DND-41 (cell line): Measurements from ENCODE around the gene PHF19.

Source experiments
- ATAC-seq: fragments of 200-7000 bp; cut with Tn5 transposase; 3 replicates; pipeline ENCODE4 v1.9.1; 2021; ENCODE audit warnings: low read depth; ENCODE audit not compliant: insufficient read depth
- DNase-seq: peaks from one replicate; pipeline ENCODE4 v3.0.0-alpha.2; 2020
- H2AFZ ChIP-seq: 2 replicates; pipeline ENCODE4 v1.6.0; 2012; ENCODE audit warnings: low read depth, low read length
- H3K27ac ChIP-seq: 2 replicates; pipeline ENCODE4 v1.5.1; 2012; ENCODE audit warnings: low read length, inconsistent platforms
- H3K27me3 ChIP-seq: fragments of 200-600 bp; sonication (generic); 2 replicates; pipeline ENCODE4 v1.6.0; 2012; ENCODE audit warnings: low read length, mild to moderate bottlenecking, inconsistent platforms; ENCODE audit not compliant: insufficient read depth, poor library complexity
- H3K36me3 ChIP-seq: 2 replicates; pipeline ENCODE4 v1.5.1; 2012; ENCODE audit warnings: low read length, inconsistent platforms; ENCODE audit not compliant: insufficient read depth
- H3K4me1 ChIP-seq: 2 replicates; pipeline ENCODE4 v1.5.1; 2012; ENCODE audit warnings: mild to moderate bottlenecking, low read length; ENCODE audit not compliant: insufficient read depth
- H3K4me2 ChIP-seq: 2 replicates; pipeline ENCODE4 v1.6.0; 2012; ENCODE audit warnings: mild to moderate bottlenecking, moderate library complexity, low read length, inconsistent platforms; ENCODE audit not compliant: insufficient read depth
- H3K4me3 ChIP-seq, 2 experiments: fragments of 200-600 bp in 1 of 2; shearing (Covaris generic) in 1 of 2; 2 replicates each; pipeline ENCODE4 v1.5.1; 2012 to 2016; ENCODE audit warnings: inconsistent platforms in 2 of 2, low read length in 2 of 2, mild to moderate bottlenecking in 2 of 2, low read depth in 1 of 2, moderate library complexity in 1 of 2
- H3K79me2 ChIP-seq: 2 replicates; pipeline ENCODE4 v1.6.0; 2012; ENCODE audit warnings: low read length, inconsistent platforms; ENCODE audit not compliant: insufficient read depth
- H3K9ac ChIP-seq: 2 replicates; pipeline ENCODE4 v1.6.0; 2012; ENCODE audit warnings: low read depth, mild to moderate bottlenecking, inconsistent platforms, low read length, moderate library complexity
- H3K9me3 ChIP-seq: 2 replicates; pipeline ENCODE4 v1.5.1; 2012; ENCODE audit warnings: low read length, moderate library complexity, mild to moderate bottlenecking, inconsistent platforms; ENCODE audit not compliant: insufficient read depth, severe bottlenecking
- H4K20me1 ChIP-seq: 2 replicates; pipeline ENCODE4 v1.6.0; 2012; ENCODE audit warnings: low read length; ENCODE audit not compliant: insufficient read depth
- EZH2 ChIP-seq: IDR thresholded peaks from 3 replicates; pipeline ENCODE4 v1.6.1; 2012; ENCODE audit warnings: borderline replicate concordance, low read depth, mild to moderate bottlenecking, moderate library complexity, low read length, inconsistent platforms; ENCODE audit not compliant: severe bottlenecking
- TF ChIP-seq, protein P1 (sequence below): IDR thresholded peaks from 2 replicates; pipeline ENCODE4 v1.5.1; 2012; ENCODE audit warnings: borderline replicate concordance, low read length, moderate library complexity, mild to moderate bottlenecking; ENCODE audit not compliant: poor library complexity, severe bottlenecking; ENCODE audit errors: extremely low read depth

PHF19 gene

DNA sequence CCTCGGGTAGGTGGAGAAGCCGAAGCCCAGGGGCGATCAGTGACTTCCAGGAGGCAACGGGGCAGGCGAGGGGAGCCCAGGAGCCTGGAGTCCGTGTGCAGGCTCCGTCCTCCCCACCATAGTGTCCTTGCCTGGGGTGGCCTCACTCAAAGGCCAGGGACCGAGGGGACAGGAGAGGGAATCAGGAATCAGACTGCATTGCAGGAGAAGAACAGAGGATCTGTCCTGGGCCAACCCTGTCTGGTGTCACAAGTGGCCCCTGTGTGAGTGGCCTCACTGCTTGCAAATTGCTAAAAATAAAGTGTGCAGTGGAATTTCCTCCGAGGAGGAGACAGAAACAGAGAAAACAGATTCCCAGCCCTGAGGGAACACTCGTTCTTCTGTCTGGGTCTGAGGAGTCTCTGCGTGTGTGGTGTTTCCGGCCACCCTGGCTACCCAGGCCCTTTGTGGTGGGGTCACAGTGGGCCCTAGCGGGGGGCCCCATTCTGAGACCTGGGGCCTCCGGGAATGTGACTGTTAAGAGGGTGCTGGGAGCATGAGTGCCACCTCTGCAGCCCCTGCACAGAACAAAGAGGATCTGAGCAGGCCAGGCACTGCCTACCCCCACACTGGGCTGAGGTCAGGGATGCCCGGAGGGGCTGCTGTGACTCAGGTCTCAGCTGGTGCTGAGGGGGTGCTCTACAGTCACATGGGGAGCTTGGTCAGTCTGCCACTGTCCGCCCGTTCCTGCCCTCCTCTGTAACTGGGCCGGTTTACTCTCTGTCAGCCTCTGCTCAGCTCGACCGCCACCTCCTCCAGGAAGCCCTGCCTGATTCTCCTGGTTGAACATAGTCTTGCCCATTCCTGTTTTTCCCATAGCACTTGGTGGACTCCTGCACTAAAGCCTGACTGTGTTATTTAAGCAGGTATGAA is 42.2 kb upstream of the PHF19 start:
- H3K4me2 ChIP-seq: no peak overlapping the region
- no peaks in the 10 kb centered on the region for H3K27me3 ChIP-seq
- H3K9me3 ChIP-seq: no peaks in the 10 kb centered on the region
- H3K9ac ChIP-seq: no peak overlapping the region
- no peaks in the 10 kb centered on the region for H3K36me3 ChIP-seq
- no peaks in the 10 kb centered on the region for H4K20me1 ChIP-seq
- peaks cover 10% of the 10 kb centered on the region for H3K4me1 ChIP-seq
- no peak for DNase-seq
- TF ChIP-seq EZH2: no peak
- TF ChIP-seq, protein P1, sequence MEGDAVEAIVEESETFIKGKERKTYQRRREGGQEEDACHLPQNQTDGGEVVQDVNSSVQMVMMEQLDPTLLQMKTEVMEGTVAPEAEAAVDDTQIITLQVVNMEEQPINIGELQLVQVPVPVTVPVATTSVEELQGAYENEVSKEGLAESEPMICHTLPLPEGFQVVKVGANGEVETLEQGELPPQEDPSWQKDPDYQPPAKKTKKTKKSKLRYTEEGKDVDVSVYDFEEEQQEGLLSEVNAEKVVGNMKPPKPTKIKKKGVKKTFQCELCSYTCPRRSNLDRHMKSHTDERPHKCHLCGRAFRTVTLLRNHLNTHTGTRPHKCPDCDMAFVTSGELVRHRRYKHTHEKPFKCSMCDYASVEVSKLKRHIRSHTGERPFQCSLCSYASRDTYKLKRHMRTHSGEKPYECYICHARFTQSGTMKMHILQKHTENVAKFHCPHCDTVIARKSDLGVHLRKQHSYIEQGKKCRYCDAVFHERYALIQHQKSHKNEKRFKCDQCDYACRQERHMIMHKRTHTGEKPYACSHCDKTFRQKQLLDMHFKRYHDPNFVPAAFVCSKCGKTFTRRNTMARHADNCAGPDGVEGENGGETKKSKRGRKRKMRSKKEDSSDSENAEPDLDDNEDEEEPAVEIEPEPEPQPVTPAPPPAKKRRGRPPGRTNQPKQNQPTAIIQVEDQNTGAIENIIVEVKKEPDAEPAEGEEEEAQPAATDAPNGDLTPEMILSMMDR: no peak
- no peak overlapping the region for H2AFZ ChIP-seq
- no peaks in the 10 kb centered on the region for H3K79me2 ChIP-seq
- no peak for ATAC-seq
- no peak overlapping the region for H3K4me3 ChIP-seq
- H3K27ac ChIP-seq: no peak overlapping the region

DNA sequence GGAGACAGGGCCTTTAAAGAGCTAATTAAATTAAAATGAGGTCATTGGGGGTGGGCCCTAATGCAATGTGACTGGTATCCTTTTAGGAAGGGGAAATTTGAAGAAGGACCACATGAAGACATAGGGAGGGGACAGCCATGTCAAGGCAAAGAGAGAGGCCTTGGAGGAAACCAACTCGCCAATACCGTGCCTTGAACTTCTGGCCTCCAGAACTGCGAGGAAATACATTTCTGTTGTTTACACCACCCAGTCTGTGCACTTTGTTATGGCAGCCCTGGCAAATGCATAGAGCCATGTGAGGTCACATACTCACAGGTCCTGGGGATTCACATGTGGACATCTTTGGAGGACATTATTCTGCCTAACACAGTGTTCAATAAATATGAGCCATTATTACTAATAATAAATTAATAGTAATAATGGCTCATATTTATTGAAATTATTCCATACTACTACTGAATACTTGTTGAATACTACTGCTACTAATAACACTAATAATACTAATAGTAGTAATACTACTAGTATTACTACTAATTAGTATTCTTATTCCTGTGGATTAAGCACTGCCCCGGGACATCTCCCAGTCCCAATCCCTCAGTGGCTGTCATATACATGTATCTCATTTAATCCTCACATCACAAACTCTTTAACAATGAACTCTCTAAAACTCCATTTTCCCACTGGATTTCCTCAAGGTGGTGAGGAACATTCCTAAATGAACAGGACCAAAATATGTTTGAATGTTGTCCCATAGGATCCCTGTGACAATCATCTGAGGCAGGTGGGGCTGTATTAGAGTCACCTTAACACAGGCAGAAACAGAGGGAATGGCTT is 41.2 kb upstream of the PHF19 start:
- Histone ChIP-seq H2AFZ (no peak overlapping the region), H4K20me1 (no peaks in the 10 kb centered on the region), H3K27ac (no peak overlapping the region), H3K4me1 (peaks cover 10% of the 10 kb centered on the region), H3K79me2 (no peaks in the 10 kb centered on the region), H3K9me3 (no peaks in the 10 kb centered on the region), H3K9ac (no peak overlapping the region), H3K27me3 (no peaks in the 10 kb centered on the region), H3K4me2 (no peak overlapping the region), H3K36me3 (no peaks in the 10 kb centered on the region), H3K4me3 (no peak overlapping the region)
- TF ChIP-seq, protein P1: no peak
- no peak for TF ChIP-seq EZH2
- no peak for ATAC-seq
- DNase-seq: no peak

DNA sequence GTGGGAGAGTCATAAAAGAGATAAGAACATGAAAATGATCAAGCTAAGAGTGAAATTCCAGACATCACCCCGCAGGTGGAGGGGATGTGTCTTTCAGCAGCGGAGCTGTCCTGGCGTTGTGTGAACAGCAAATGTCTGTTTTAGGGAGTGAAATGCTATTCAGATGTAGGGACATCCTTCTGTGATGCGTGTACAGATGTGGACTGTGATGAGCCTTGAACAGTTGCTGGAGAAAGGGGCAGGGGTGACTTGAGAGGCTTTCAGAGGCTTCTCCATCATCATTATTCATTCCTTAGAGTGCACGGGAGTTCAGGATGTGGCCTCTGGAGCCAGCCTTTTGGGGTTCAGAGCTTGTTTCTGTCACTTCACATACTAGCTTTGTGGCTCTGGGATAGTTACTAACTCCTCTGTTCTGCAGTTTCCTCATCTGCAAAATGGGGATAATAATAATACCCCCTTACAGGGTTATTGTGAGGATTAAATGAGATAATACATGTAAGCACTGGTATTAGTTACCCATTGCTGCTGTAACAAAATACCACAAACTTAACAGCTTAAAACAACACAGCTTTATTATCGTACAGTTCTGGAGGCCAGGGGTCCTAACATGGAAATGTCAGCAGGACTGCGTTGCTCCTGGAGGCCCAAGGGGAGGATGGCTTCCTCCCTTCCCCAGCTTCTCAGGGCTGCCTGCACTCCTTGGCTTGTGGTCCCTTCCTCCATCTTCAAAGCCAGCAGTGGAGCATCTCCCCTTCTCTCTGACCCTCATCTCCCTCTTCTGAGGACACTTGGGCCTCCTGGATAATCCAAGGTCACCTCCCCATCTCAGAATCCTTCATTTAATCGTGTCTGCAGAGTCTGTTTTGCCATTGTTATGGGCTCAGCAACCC is 40.2 kb upstream of the PHF19 start:
- no peak for DNase-seq
- Histone ChIP-seq H3K9me3 (no peaks in the 10 kb centered on the region), H2AFZ (no peak overlapping the region), H3K9ac (no peak overlapping the region), H3K4me1 (peaks cover 10% of the 10 kb centered on the region), H3K4me2 (no peak overlapping the region), H3K27ac (no peak overlapping the region), H4K20me1 (no peaks in the 10 kb centered on the region), H3K79me2 (no peaks in the 10 kb centered on the region), H3K27me3 (no peaks in the 10 kb centered on the region), H3K4me3 (no peak overlapping the region), H3K36me3 (no peaks in the 10 kb centered on the region)
- no peak for ATAC-seq
- TF ChIP-seq EZH2: no peak
- TF ChIP-seq, protein P1: no peak
